Lower leg skin (tissue), 4 donors: ENCODE measurements around the gene AP1G2. TPM values are rescaled to one million over a fixed set of nuclear protein-coding genes. Genes with fewer than 3 reads are reported as not detected.

ENCODE experiments used
- DNase-seq, 2 donors: peaks; one replicate each; pipeline ENCODE4 v3.0.0-alpha.2; 2019; ENCODE audit warnings: low spot score in 2 of 2
- H3K4me3 ChIP-seq: fragments of 200-600 bp; sonication (generic); 2 replicates; pipeline ENCODE4 v1.5.1; 2017; ENCODE audit warnings: mild to moderate bottlenecking, low read depth; ENCODE audit not compliant: poor library complexity, severe bottlenecking
- CTCF ChIP-seq, 3 donors: fragments of 450-650 bp; IDR thresholded peaks; one replicate each; pipeline ENCODE4 v1.5.1; 2016; ENCODE audit warnings: antibody characterized with exemption in 3 of 3, mild to moderate bottlenecking in 3 of 3, moderate library complexity in 2 of 3
- POLR2A ChIP-seq, 2 donors: fragments of 450-650 bp; IDR thresholded peaks; one replicate each; pipeline ENCODE4 v1.6.1; 2016 to 2017; ENCODE audit warnings: antibody characterized with exemption in 2 of 2, mild to moderate bottlenecking in 1 of 2, moderate library complexity in 1 of 2
- WGBS, 2 donors: methylation state at CpG; one replicate each; pipeline ENCODE4 v1.1.5; 2018; 5-methylcytosine and 5-hydroxymethylcytosine counted together
- intact Hi-C: fragments of 100-400 bp; cut with DNase I; formaldehyde crosslinking; loops from one replicate; pipeline ENCODE4 v1.15.0; 2023; ENCODE audit warnings: low total_unique reads
- total RNA-seq, 4 donors: library from RNA; depleted of rRNA; stranded (reverse); fragments of >200 nt; gene quantifications; one replicate each; pipeline ENCODE4 v1.1.0, GENCODE V29; 2016

The AP1G2 gene
- total RNA-seq, 4 donors from 2014 or later, result 113 to 206 (median 141) TPM

GRCh38 chr14:23547924-23548323, 19.7 kb downstream of the AP1G2 start:
- no peak for TF ChIP-seq POLR2A (IDR thresholded peaks at IDR 0.05)
- TF ChIP-seq CTCF (IDR thresholded peaks at IDR 0.05), result no peak
- 82 to 84% methylated on average over 2 of the region's 2 CpGs for WGBS, 2 donors
- intact Hi-C loops, result no loop called here
- no peak for DNase-seq
- no peak overlapping the region for H3K4me3 ChIP-seq

DNA sequence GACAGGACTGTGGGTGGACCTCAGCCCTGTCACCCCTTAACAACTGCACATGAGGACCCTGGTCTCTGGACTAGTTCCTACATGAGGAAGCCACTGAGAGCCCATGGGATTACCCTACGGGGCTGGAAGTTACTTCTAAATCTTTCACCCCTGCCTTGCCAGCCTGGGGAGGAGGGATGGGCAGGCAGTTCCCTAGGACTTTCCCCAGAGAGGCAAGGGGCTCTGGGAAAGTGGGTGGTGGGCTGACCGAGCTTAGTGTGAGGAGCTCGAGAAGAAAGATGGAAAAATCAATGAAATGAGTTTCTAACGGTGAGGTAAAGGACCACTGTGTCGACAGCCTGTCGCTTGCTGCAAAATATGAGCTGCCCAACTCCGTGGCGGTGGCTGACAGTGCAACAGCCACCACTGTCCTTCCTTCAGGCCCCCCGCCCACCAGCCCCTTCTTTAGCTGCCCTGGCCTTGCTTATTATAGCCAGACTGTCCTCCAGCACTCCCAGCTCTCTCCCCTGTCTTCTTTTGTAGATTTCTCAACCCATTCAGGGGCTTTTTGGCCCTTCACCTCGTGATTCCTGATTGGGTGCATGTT, 21.0 kb downstream of the AP1G2 start:
- no peak for DNase-seq
- WGBS, 2 donors, result 83 to 84% methylated on average over 10 of the region's 10 CpGs
- TF ChIP-seq CTCF (IDR thresholded peaks at IDR 0.05) (no peak), POLR2A (IDR thresholded peaks at IDR 0.05) (no peak)
- intact Hi-C loops, result no loop called here
- no peak overlapping the region for H3K4me3 ChIP-seq

GRCh38 chr14:23545740-23546365, 21.7 kb downstream of the AP1G2 start:
- intact Hi-C loops, result no loop called here
- DNase-seq, result no peak
- WGBS, 2 donors, result 83 to 86% methylated on average over 4 of the region's 4 CpGs
- TF ChIP-seq CTCF (IDR thresholded peaks at IDR 0.05) (no peak), POLR2A (IDR thresholded peaks at IDR 0.05) (no peak)
- no peak overlapping the region for H3K4me3 ChIP-seq

DNA sequence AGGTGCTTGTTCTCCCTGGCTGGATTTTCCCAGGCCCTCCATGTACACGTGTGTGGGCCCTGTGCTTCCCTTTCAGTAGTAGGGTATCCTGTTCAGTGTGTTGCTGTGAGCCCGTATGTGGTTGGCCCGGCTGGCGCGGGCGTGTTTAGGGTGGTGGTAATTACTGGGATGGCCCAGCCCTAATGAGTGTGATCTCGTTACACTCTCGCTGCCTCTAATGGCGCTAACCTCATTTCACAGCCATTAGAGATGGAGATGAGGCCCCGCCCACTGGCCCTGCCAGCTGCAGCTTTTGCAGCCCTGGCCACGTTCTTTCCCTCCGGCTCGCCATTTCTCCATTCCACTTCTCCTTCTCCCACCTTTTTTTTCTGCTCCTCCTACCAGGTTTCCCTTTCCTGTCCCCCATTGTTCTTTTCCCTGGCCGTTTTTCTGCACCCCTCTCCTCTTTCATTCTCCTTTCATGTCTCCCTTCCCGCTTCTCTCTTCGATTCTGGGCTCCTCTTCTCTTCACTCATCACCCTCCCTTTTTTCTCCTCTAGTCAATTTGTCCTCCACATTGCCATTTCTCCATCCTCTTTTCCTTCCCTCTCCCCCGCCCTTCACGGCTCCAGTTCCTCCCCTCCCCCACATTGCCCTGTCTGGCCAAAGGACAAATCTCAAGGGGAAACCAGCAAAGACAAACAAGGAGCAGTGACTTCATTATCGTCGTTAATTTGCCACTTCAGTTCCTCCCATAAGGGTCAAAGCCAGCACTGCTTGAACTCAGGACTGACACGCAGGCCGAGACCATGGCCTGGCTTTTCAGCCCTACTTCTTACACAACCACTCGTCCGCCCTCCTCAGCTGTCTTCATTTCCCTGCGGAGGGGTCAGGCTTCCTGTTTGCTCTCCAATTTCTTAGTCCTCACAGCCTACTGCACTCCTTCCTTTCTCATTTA, 22.8 kb downstream of the AP1G2 start:
- DNase-seq, result no peak
- no peak overlapping the region for H3K4me3 ChIP-seq
- 48 to 49% methylated on average over 25 of the region's 25 CpGs for WGBS, 2 donors
- TF ChIP-seq POLR2A (IDR thresholded peaks at IDR 0.05) (no peak), CTCF (IDR thresholded peaks at IDR 0.05) (no peak)
- intact Hi-C loops, result no loop called here

DNA sequence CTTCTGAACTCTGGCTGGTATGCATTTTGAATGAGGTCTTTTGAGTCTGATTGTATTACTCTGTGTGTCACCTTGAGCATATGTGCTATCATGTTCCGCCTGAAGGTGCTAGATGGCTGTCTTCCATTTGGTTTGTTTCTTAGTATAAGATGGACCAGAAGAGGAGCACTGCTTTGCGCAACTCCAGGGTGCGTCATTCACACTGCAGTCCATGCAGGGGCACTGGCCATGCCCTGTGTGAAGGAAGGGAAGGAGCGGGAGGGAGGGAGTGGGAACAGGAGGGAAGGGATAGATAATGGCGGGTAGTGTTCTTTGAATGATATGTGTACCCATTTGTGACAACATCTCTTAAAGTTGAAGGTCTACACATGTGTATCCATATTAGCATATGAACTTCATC, 24.2 kb downstream of the AP1G2 start:
- TF ChIP-seq CTCF (IDR thresholded peaks at IDR 0.05) (no peak), POLR2A (IDR thresholded peaks at IDR 0.05) (no peak)
- H3K4me3 ChIP-seq, result no peak overlapping the region
- 92% methylated on average over 5 of the region's 5 CpGs for WGBS, 2 donors
- intact Hi-C loops, result no loop called here
- no peak for DNase-seq
